Endodermal cell (in vitro differentiated cells): ENCODE results near the gene CCDC24. TPM values are rescaled to one million over a fixed set of nuclear protein-coding genes. Genes with fewer than 3 reads are reported as not detected.

ENCODE experiments used
- DNase-seq: peaks from one replicate; pipeline ENCODE4 v3.0.0-alpha.2; 2017
- H3K27ac ChIP-seq: 2 replicates; pipeline ENCODE4 v1.5.1; 2013; ENCODE audit warnings: mild to moderate bottlenecking, low read depth, low read length, moderate library complexity
- H3K27me3 ChIP-seq: 2 replicates; pipeline ENCODE4 v1.6.1; 2013; ENCODE audit warnings: mild to moderate bottlenecking, low read length, moderate library complexity; ENCODE audit not compliant: insufficient read depth, control insufficient read depth, poor library complexity, severe bottlenecking
- H3K36me3 ChIP-seq: 2 replicates; pipeline ENCODE4 v1.7.0; 2013; ENCODE audit warnings: mild to moderate bottlenecking, low read length, moderate library complexity; ENCODE audit not compliant: control insufficient read depth, insufficient read depth
- H3K4me1 ChIP-seq: one replicate; pipeline ENCODE4 v1.7.0; 2013; ENCODE audit warnings: low read length; ENCODE audit not compliant: control insufficient read depth, insufficient read depth
- H3K4me3 ChIP-seq: 2 replicates; pipeline ENCODE4 v1.5.1; 2013; ENCODE audit warnings: mild to moderate bottlenecking, low read length, moderate library complexity
- H3K9ac ChIP-seq: 2 replicates; pipeline ENCODE4 v1.6.1; 2013; ENCODE audit warnings: mild to moderate bottlenecking, low read length, moderate library complexity; ENCODE audit not compliant: poor library complexity, severe bottlenecking; ENCODE audit errors: extremely low read depth
- H3K9me3 ChIP-seq: 2 replicates; pipeline ENCODE4 v1.6.1; 2013; ENCODE audit warnings: mild to moderate bottlenecking, low read length, moderate library complexity; ENCODE audit not compliant: control insufficient read depth
- H3K27ac Mint-ChIP-seq: 2 replicates; pipeline ENCODE4 v1.8.0; 2020; ENCODE audit warnings: mixed read lengths
- H3K27me3 Mint-ChIP-seq: 2 replicates; pipeline ENCODE4 v1.8.0; 2021; ENCODE audit warnings: mild to moderate bottlenecking, mixed read lengths; ENCODE audit not compliant: insufficient read depth
- H3K36me3 Mint-ChIP-seq: 2 replicates; pipeline ENCODE4 v1.8.0; 2020; ENCODE audit warnings: low read depth, mixed read lengths
- H3K4me1 Mint-ChIP-seq: 2 replicates; pipeline ENCODE4 v1.8.0; 2020; ENCODE audit warnings: mixed read lengths
- H3K4me3 Mint-ChIP-seq: 2 replicates; pipeline ENCODE4 v1.8.0; 2020; ENCODE audit warnings: mild to moderate bottlenecking, moderate library complexity, mixed read lengths
- H3K9me3 Mint-ChIP-seq: 2 replicates; pipeline ENCODE4 v1.8.0; 2020; ENCODE audit warnings: mild to moderate bottlenecking, mixed read lengths
- CTCF ChIP-seq: fragments of 200-600 bp; sonication (generic); conservative IDR thresholded peaks from 2 replicates; pipeline ENCODE4 v1.5.0; 2021; ENCODE audit warnings: antibody characterized with exemption, mild to moderate bottlenecking
- WGBS, 2 experiments: methylation state at CpG; one replicate each; pipeline versions ENCODE4 v1.1.5 to v1.1.7; 2013; ENCODE audit warnings: missing lambda C conversion rate in 2 of 2, mixed read lengths in 1 of 2; ENCODE audit not compliant: insufficient coverage in 1 of 2, insufficient read length in 1 of 2; 5-methylcytosine and 5-hydroxymethylcytosine counted together
- total RNA-seq, 2 donors: library from RNA; stranded (reverse); fragmentation: NEBNext Ultra II Directional in 1 of 2; extraction: Animal tissue kit (Norgen Biotek cat#: 25700) in 1 of 2; gene quantifications; 2 replicates in 1 of 2; 3 replicates in 1 of 2; pipeline ENCODE4 v1.2.1, GENCODE V29; 2021

CCDC24 gene
- total RNA-seq, 2 donors from 2014 or later: 26.6 to 31.1 TPM

DNA sequence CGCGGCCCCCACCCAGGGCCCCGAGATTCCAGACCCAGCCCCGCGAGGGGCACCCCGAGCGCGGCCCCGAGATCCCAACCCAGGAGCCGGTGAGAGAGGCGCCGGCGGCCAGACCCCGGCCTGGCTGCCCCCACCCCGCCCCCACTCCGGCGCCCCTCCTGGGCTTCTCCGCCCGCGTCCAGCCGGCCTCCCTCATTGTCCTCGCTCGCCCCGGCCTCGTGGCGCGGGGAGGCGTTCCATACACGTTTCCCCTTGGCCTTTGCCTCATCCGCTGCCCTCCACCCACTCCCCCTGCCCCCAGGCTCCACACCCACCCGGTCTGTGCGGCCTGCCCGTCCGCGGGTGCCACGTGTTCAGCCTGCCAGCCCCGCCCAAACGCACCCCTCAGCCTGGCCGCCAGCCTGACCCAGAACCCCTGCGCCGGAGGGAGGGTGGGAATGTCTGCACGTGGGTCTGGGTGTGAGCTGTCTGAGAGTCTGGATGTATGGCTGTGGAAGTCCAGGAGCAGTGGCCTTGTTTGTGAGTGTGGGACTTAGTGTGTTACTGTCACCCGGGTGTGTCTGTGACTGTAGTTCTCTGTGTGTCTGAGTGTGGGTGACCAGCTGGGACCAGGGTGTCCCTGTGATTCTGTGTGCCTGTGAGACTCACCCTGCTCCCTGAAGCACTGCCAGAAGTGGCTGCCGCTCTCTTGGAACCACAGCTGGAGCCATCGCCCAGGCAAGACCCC, 11.7 kb upstream of the CCDC24 start:
- TF ChIP-seq CTCF: no peak
- Histone ChIP-seq H3K4me3 (peak overlapping the region; percentile 85), H3K9ac (peak overlapping the region; percentile 63), H3K9me3 (no peaks in the 10 kb centered on the region), H3K27me3 (no peaks in the 10 kb centered on the region), H3K27ac (peak overlapping the region; percentile 46), H3K4me1 (peaks cover 7% of the 10 kb centered on the region), H3K36me3 (peaks cover 20% of the 10 kb centered on the region)
- no peaks in the 10 kb centered on the region for H3K9me3 Mint-ChIP-seq
- H3K4me3 Mint-ChIP-seq: peak overlapping the region; percentile 81
- peaks cover 22% of the 10 kb centered on the region for H3K4me1 Mint-ChIP-seq
- H3K27me3 Mint-ChIP-seq: no peaks in the 10 kb centered on the region
- 5 to 13% methylated on average over 8 to 45 of the region's 45 CpGs for WGBS, 2 experiments
- H3K36me3 Mint-ChIP-seq: peaks cover 37% of the 10 kb centered on the region
- H3K27ac Mint-ChIP-seq: peak overlapping the region; percentile 86
- peak; percentile 74 for DNase-seq

DNA sequence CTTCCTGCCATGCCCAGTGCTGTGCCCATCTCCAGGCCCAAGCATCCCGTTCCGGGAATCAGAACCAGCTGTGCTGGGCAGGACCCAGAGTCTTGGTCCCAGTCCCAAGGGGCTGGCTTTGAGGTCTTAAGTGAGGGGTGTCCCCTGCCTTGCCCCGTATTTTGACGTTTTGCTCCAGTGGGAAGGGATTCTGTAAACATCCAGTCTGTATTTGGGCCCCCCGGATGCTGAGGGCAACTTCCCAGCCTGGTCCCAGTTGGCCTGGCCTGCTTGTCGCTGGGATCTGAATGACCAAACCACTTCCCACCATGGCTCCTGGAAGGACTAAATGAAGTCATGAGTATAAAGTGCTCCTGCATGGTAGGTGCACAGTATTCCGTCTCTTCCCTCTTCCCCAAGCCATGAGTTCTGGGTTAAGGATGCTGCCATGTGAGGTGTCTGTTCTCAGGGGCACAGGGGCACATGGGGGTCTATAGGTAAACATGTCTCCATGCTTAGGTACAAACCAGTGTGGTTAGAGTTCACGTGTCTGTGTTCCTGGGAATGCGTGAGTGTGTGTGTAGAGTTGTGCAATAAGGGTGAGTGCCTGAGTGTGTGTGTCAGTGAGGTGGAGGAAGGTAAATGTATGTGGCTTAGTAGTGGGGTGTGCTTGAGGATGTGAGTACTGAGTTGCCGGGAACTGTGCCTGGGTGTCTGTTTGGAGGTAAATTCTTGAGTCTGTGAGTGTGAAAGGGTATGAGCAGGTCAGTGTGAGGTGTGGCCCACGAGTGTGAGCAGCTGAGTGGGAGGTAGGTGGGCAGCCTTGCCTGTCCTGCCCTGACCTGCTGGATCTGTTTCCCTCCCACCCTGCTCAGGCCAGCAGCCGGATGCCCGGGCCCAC, 10.9 kb upstream of the CCDC24 start:
- Mint-ChIP-seq H3K9me3 (no peaks in the 10 kb centered on the region), H3K36me3 (peaks cover 41% of the 10 kb centered on the region), H3K27ac (peak overlapping the region; percentile 86), H3K27me3 (no peaks in the 10 kb centered on the region), H3K4me1 (peaks cover 21% of the 10 kb centered on the region), H3K4me3 (peak overlapping the region; percentile 81)
- Histone ChIP-seq H3K36me3 (peaks cover 21% of the 10 kb centered on the region), H3K27ac (no peak overlapping the region), H3K27me3 (no peaks in the 10 kb centered on the region), H3K4me1 (peaks cover 7% of the 10 kb centered on the region), H3K9ac (peak overlapping the region; percentile 63), H3K4me3 (peak overlapping the region; percentile 85), H3K9me3 (no peaks in the 10 kb centered on the region)
- no peak for TF ChIP-seq CTCF
- DNase-seq: no peak
- WGBS, 2 experiments: 84 to 85% methylated on average over 6 to 13 of the region's 13 CpGs

- peaks cover 26% of the 10 kb centered on the region for H3K36me3 ChIP-seq
- no peak overlapping the region for H3K27ac Mint-ChIP-seq
- no peak for DNase-seq
- peaks cover 4% of the 10 kb centered on the region for H3K4me1 ChIP-seq
- no peak for TF ChIP-seq CTCF
- H3K9ac ChIP-seq: no peak overlapping the region
- WGBS, 2 experiments: 87 to 92% methylated on average over 5 to 20 of the region's 20 CpGs
- no peak overlapping the region for H3K4me3 ChIP-seq
- H3K36me3 Mint-ChIP-seq: peaks cover 46% of the 10 kb centered on the region
- H3K27me3 Mint-ChIP-seq: no peaks in the 10 kb centered on the region
- H3K9me3 Mint-ChIP-seq: no peaks in the 10 kb centered on the region
- H3K27ac ChIP-seq: no peak overlapping the region
- H3K4me1 Mint-ChIP-seq: peaks cover 18% of the 10 kb centered on the region
- H3K27me3 ChIP-seq: no peaks in the 10 kb centered on the region
- no peaks in the 10 kb centered on the region for H3K9me3 ChIP-seq
- H3K4me3 Mint-ChIP-seq: peak overlapping the region; percentile 81
These were observed 10.3 kb upstream of the CCDC24 start for GRCh38 chr1:43981135-43981491.
